SU-DHL-6 (cell line): ENCODE measurements around the gene GMIP.

Experiments used
- EZH2phosphoT487 ChIP-seq: fragments of 200-600 bp; sonication (generic), shearing (Covaris generic); conservative IDR thresholded peaks from 2 replicates; pipeline ENCODE4 v1.6.1; 2018; ENCODE audit warnings: mild to moderate bottlenecking, antibody characterized with exemption, low read length, moderate library complexity, mixed read lengths
- TF ChIP-seq, protein P1 (sequence below): fragments of 200-600 bp; sonication (generic); IDR thresholded peaks from one replicate; pipeline ENCODE4 v1.5.1; 2017; ENCODE audit warnings: antibody characterized with exemption, mild to moderate bottlenecking, low read length, moderate library complexity; ENCODE audit not compliant: insufficient read depth, poor library complexity, severe bottlenecking

DNA sequence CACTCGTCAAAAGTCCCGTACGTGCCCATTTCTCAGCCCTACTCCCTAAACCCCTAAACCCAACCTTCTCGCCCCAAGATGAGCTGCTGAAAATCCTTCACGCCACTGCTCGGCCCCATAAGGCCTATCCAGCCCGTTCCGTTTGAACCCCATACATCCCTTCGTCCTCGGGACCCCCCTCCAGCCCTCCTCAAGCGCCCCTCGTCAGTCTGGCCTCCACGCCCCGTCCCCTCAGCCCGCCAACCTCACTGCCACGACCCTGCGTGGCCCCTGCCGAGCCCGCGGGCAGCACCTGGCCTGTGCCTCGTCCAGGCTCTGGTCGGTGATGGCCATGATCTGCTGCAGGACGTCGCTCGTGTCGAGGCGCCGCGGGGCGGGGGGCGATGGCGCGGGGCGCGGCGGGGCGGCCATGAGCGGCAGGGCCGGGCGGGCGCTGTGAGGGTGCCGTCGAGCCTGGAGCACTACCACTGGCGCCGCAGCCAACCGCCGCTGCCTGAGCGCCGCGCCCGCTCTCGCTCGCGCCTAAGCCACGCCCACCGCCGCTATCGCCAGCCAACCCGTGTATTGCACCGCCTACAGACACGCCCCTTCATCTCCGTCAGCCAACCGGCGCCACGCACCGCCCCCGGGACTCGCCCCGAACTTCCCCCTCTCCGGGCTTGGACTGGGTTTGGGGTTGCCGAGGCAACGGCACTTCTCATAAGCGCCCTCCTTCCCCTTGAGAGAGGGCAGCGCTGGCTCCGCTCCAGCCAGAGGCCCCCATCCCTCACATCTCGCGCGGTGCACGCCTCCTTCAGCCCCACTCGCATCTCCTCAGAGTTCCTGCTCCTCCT lies 25.0 kb downstream of the GMIP start, which contains the start of gene PBX4:
- TF ChIP-seq, protein P1, sequence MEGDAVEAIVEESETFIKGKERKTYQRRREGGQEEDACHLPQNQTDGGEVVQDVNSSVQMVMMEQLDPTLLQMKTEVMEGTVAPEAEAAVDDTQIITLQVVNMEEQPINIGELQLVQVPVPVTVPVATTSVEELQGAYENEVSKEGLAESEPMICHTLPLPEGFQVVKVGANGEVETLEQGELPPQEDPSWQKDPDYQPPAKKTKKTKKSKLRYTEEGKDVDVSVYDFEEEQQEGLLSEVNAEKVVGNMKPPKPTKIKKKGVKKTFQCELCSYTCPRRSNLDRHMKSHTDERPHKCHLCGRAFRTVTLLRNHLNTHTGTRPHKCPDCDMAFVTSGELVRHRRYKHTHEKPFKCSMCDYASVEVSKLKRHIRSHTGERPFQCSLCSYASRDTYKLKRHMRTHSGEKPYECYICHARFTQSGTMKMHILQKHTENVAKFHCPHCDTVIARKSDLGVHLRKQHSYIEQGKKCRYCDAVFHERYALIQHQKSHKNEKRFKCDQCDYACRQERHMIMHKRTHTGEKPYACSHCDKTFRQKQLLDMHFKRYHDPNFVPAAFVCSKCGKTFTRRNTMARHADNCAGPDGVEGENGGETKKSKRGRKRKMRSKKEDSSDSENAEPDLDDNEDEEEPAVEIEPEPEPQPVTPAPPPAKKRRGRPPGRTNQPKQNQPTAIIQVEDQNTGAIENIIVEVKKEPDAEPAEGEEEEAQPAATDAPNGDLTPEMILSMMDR: no peak
- no peak for TF ChIP-seq EZH2phosphoT487
